WTC11 (cell line): Measurements from ENCODE around the gene AFAP1L2. TPM values are rescaled to one million over a fixed set of nuclear protein-coding genes. Genes with fewer than 3 reads are reported as not detected.

ENCODE experiments used
- ATAC-seq: fragments of 200-7000 bp; cut with Tn5 transposase; 2 replicates; pipeline ENCODE4 v1.10.0; 2021; ENCODE audit warnings: mild to moderate bottlenecking, moderate library complexity
- Bru-seq: library from RNA; stranded (reverse); fragments of 400-500 nt; gene quantifications from one replicate; lab custom pipeline; 2021; lab: Mats Ljungman, UMichigan
- CTCF ChIA-PET: fragments of 300-600 bp; sonication (Branson Sonifier 250); formaldehyde crosslinking; loops from one replicate; lab custom pipeline; 2021; ENCODE audit warnings: antibody characterized with exemption; lab: Charles Lee
- POLR2A ChIA-PET: fragments of 350-600 bp; sonication (Branson Sonifier 250); formaldehyde crosslinking; loops from one replicate; lab custom pipeline; 2021; ENCODE audit warnings: antibody characterized with exemption; lab: Charles Lee
- DNase-seq: peaks from one replicate; pipeline ENCODE4 v3.0.0; 2021; ENCODE audit warnings: low spot score
- H3K27ac Mint-ChIP-seq: 2 replicates; pipeline ENCODE4 v1.8.0; 2021; ENCODE audit warnings: mixed read lengths
- H3K27me3 Mint-ChIP-seq: 2 replicates; pipeline ENCODE4 v1.8.0; 2021; ENCODE audit warnings: low read depth, mild to moderate bottlenecking, moderate library complexity, mixed read lengths
- H3K36me3 Mint-ChIP-seq: 2 replicates; pipeline ENCODE4 v1.8.0; 2021; ENCODE audit warnings: mixed read lengths
- H3K4me1 Mint-ChIP-seq: 2 replicates; pipeline ENCODE4 v1.8.0; 2022; ENCODE audit warnings: mixed read lengths
- H3K4me3 Mint-ChIP-seq: 2 replicates; pipeline ENCODE4 v1.8.0; 2021; ENCODE audit warnings: mild to moderate bottlenecking, moderate library complexity, mixed read lengths
- H3K9me3 Mint-ChIP-seq: 2 replicates; pipeline ENCODE4 v1.8.0; 2021; ENCODE audit warnings: mixed read lengths
- AFF4 ChIP-seq: sonication (generic); formaldehyde crosslinking; IDR thresholded peaks from 2 replicates; pipeline ENCODE4 v1.8.1; 2023; ENCODE audit warnings: mild to moderate bottlenecking, missing genetic modification reagents, borderline replicate concordance
- CBFB ChIP-seq: sonication (generic); formaldehyde crosslinking; IDR thresholded peaks from 2 replicates; pipeline ENCODE4 v1.8.1; 2022; ENCODE audit warnings: mild to moderate bottlenecking, low read depth, missing genetic modification reagents
- E2F5 ChIP-seq: sonication (generic); formaldehyde crosslinking; IDR thresholded peaks from 2 replicates; pipeline ENCODE4 v1.8.1; 2022; ENCODE audit warnings: mild to moderate bottlenecking, moderate library complexity, missing genetic modification reagents
- FOXP1 ChIP-seq: sonication (generic); formaldehyde crosslinking; IDR thresholded peaks from 2 replicates; pipeline ENCODE4 v1.8.0; 2022; ENCODE audit warnings: missing genetic modification reagents, mild to moderate bottlenecking, moderate library complexity, borderline replicate concordance
- GTF2I ChIP-seq: fragments of 250-450 bp; sonication (Bioruptor Pico); conservative IDR thresholded peaks from 2 replicates; pipeline ENCODE4 v1.4.0; 2021; ENCODE audit warnings: mild to moderate bottlenecking
- JAZF1 ChIP-seq: fragments of 250-450 bp; sonication (Bioruptor Pico); IDR thresholded peaks from 2 replicates; pipeline ENCODE4 v1.9.0; 2021; ENCODE audit warnings: moderate library complexity, mild to moderate bottlenecking, inconsistent platforms
- MLX ChIP-seq: sonication (generic); formaldehyde crosslinking; IDR thresholded peaks from 2 replicates; pipeline ENCODE4 v1.8.1; 2023; ENCODE audit warnings: mild to moderate bottlenecking, missing genetic modification reagents, moderate library complexity
- MYBL2 ChIP-seq: sonication (generic); formaldehyde crosslinking; IDR thresholded peaks from 2 replicates; pipeline ENCODE4 v1.8.1; 2023; ENCODE audit warnings: mild to moderate bottlenecking, moderate library complexity, missing genetic modification reagents
- PREB ChIP-seq: sonication (generic); formaldehyde crosslinking; IDR thresholded peaks from 2 replicates; pipeline ENCODE4 v1.8.1; 2022; ENCODE audit warnings: mild to moderate bottlenecking, missing genetic modification reagents, moderate library complexity, borderline replicate concordance
- PRRX2 ChIP-seq: fragments of 250-450 bp; sonication (Bioruptor Pico); IDR thresholded peaks from 2 replicates; pipeline ENCODE4 v1.8.0; 2021; ENCODE audit warnings: mild to moderate bottlenecking
- RELA ChIP-seq: sonication (generic); formaldehyde crosslinking; IDR thresholded peaks from 2 replicates; pipeline ENCODE4 v1.8.1; 2022; ENCODE audit warnings: missing genetic modification reagents, mild to moderate bottlenecking, borderline replicate concordance
- USF1 ChIP-seq: sonication (generic); formaldehyde crosslinking; IDR thresholded peaks from 2 replicates; pipeline ENCODE4 v1.8.0; 2022; ENCODE audit warnings: mild to moderate bottlenecking, missing genetic modification reagents
- ZMAT4 ChIP-seq: fragments of 250-450 bp; sonication (Bioruptor Pico); IDR thresholded peaks from 2 replicates; pipeline ENCODE4 v1.9.0; 2021; ENCODE audit warnings: mild to moderate bottlenecking
- ZNF121 ChIP-seq: sonication (generic); formaldehyde crosslinking; IDR thresholded peaks from 2 replicates; pipeline ENCODE4 v1.8.0; 2023; ENCODE audit warnings: missing genetic modification reagents
- ZNF138 ChIP-seq: sonication (generic); formaldehyde crosslinking; conservative IDR thresholded peaks from 2 replicates; pipeline ENCODE4 v1.8.1; 2022; ENCODE audit warnings: mild to moderate bottlenecking, moderate library complexity, missing genetic modification reagents
- ZNF263 ChIP-seq: sonication (generic); formaldehyde crosslinking; IDR thresholded peaks from 2 replicates; pipeline ENCODE4 v1.8.1; 2022; ENCODE audit warnings: low read depth, mild to moderate bottlenecking, moderate library complexity, missing genetic modification reagents
- long read RNA-seq, 3 experiments: library from RNA in 1 of 3; library from capped mRNA in 1 of 3; library from polyadenylated mRNA in 1 of 3; unstranded in 2 of 3; stranded (forward) in 1 of 3; transcript quantifications; one replicate each; pipeline ENCODE4 v2.0.0, GENCODE V29; 2021
- total RNA-seq: library from RNA; stranded (reverse); gene quantifications from 3 replicates; pipeline ENCODE4 v1.2.3, GENCODE V29; 2021

AFAP1L2 gene
- total RNA-seq (3.6 to 5.0 TPM (median 4.5 TPM) in 3 replicates), Bru-seq, nascent RNA (percentile 34 among the genes with signal in this experiment)
- long read RNA-seq, experiment 1, transcript AFAP1L2-201 (19 exons, 3,705 nt) = major isoform, 5 of 30 reads
- long read RNA-seq, experiment 1, partial matches to known transcripts = 11 of 30 reads
- long read RNA-seq, experiment 1, other reads (novel, unspliced or antisense) = 10 of 30 reads
- long read RNA-seq, experiment 2, partial matches to known transcripts = 3 of 4 reads
- long read RNA-seq, experiment 2, other reads (novel, unspliced or antisense) = 1 of 4 reads
- long read RNA-seq, experiment 3, partial matches to known transcripts = 2 of 3 reads
- long read RNA-seq, experiment 3, other reads (novel, unspliced or antisense) = 1 of 3 reads

GRCh38 chr10:114404171-114405010 lies at the start of gene AFAP1L2:
AFAP1L2 (minus strand) TSS chr10:114404502; CDS start chr10:114404455, 47 bp downstream.
- H3K27me3 Mint-ChIP-seq = peaks cover 63% of the 10 kb centered on the region
- TF ChIP-seq GTF2I (CRISPR knock-in tag) (0 out of 2 replicates have a peak, but pooled peaks have one; percentile 11), FOXP1 (0 out of 2 replicates have a peak, but pooled peaks have one; percentile 21), ZNF138 (CRISPR knock-in tag) (no peak), MYBL2 (CRISPR knock-in tag) (0 out of 2 replicates have a peak, but pooled peaks have one; percentile 36), MLX (CRISPR knock-in tag) (peak; percentile 24; the same call in 1 of the 2 replicates), JAZF1 (CRISPR knock-in tag) (no peak)
- TF ChIP-seq, all 79 proteins: peak for 4
- DNase-seq (peak; percentile 37), ATAC-seq (peak; percentile 43)
- ChIA-PET CTCF (interaction anchor here (0.6 to 4.2 kb wide), 15 partner anchors 8 to 475 kb away, joined by 3 to 106 read pairs (median 5); partner anchors contain the start of gene FHIP2A), POLR2A (interaction anchor here (0.9 to 1.5 kb wide), 2 partner anchors 230 kb away, joined by 3 to 4 read pairs; partner anchors contain the start of gene CCDC186)
- Mint-ChIP-seq H3K4me1 (peaks cover 40% of the 10 kb centered on the region), H3K36me3 (no peaks in the 10 kb centered on the region), H3K4me3 (peak within 1 kb of the TSS; percentile 88), H3K27ac (no peak within 1 kb of the TSS), H3K9me3 (peaks cover 5% of the 10 kb centered on the region)

GRCh38 chr10:114453576-114453975 lies 49.3 kb upstream of the AFAP1L2 start:
- no peak overlapping the region for H3K27ac Mint-ChIP-seq
- DNase-seq = no peak
- H3K9me3 Mint-ChIP-seq = peaks cover 3% of the 10 kb centered on the region; the same call in 1 of the 2 replicates
- H3K4me1 Mint-ChIP-seq = peaks cover 16% of the 10 kb centered on the region
- ChIA-PET POLR2A (no interaction called here), CTCF (interaction anchor here (1.0 to 3.4 kb wide), 2 partner anchors 65 to 150 kb away, joined by 3 to 14 read pairs; no protein-coding TSS in a partner anchor)
- TF ChIP-seq AFF4 (no peak), ZNF121 (no peak), ZNF263 (CRISPR knock-in tag) (no peak), MLX (CRISPR knock-in tag) (no peak), ZMAT4 (CRISPR knock-in tag) (no peak), CBFB (CRISPR knock-in tag) (no peak), USF1 (CRISPR knock-in tag) (no peak), PREB (no peak), E2F5 (CRISPR knock-in tag) (no peak), PRRX2 (CRISPR knock-in tag) (no peak), RELA (CRISPR knock-in tag) (no peak)
- ATAC-seq = no peak
- H3K27me3 Mint-ChIP-seq = no peaks in the 10 kb centered on the region
- H3K4me3 Mint-ChIP-seq = no peak overlapping the region
- H3K36me3 Mint-ChIP-seq = peaks cover 15% of the 10 kb centered on the region
